NT2/D1 (cell line): Measurements from ENCODE around the gene VSNL1.

Experiments used
- DNase-seq: peaks from one replicate; pipeline ENCODE4 v3.0.0-alpha.2; 2011; ENCODE audit warnings: low read depth, low spot score
- H3K27me3 ChIP-seq: 2 replicates; pipeline ENCODE4 v1.6.0; 2011; ENCODE audit warnings: mild to moderate bottlenecking; ENCODE audit not compliant: insufficient read length, insufficient read depth
- H3K36me3 ChIP-seq: 2 replicates; pipeline ENCODE4 v1.6.1; 2011; ENCODE audit warnings: mild to moderate bottlenecking, low read length, mixed read lengths; ENCODE audit not compliant: insufficient read depth, insufficient read length
- H3K4me1 ChIP-seq: 2 replicates; pipeline ENCODE4 v1.5.1; 2011; ENCODE audit not compliant: insufficient read depth, insufficient read length
- H3K4me3 ChIP-seq: 2 replicates; pipeline ENCODE4 v1.5.1; 2011; ENCODE audit warnings: low read depth; ENCODE audit not compliant: insufficient read length
- H3K9ac ChIP-seq: 2 replicates; pipeline ENCODE4 v1.6.0; 2011; ENCODE audit warnings: low read depth; ENCODE audit not compliant: insufficient read length
- H3K9me3 ChIP-seq: 2 replicates; pipeline ENCODE4 v1.5.1; 2011; ENCODE audit warnings: mild to moderate bottlenecking, low read length; ENCODE audit not compliant: insufficient read depth
- SUZ12 ChIP-seq: IDR thresholded peaks from 2 replicates; pipeline ENCODE4 v1.6.1; 2011; ENCODE audit not compliant: insufficient read length, insufficient read depth; ENCODE audit errors: extremely low read depth
- YY1 ChIP-seq: IDR thresholded peaks from 2 replicates; pipeline ENCODE4 v1.6.1; 2011; ENCODE audit not compliant: insufficient read length, insufficient read depth
- ZNF274 ChIP-seq: IDR thresholded peaks from 2 replicates; pipeline ENCODE4 v1.6.1; 2011; ENCODE audit warnings: mild to moderate bottlenecking, low read depth, low read length

Gene VSNL1

GRCh38 chr2:17536416-17536815 lies 4.1 kb upstream of the VSNL1 start:
- H3K27me3 ChIP-seq, result peaks cover 30% of the 10 kb centered on the region
- H3K9ac ChIP-seq, result no peak overlapping the region
- no peak overlapping the region for H3K4me3 ChIP-seq
- H3K36me3 ChIP-seq, result no peaks in the 10 kb centered on the region
- TF ChIP-seq YY1, result no peak
- TF ChIP-seq SUZ12, result no peak
- TF ChIP-seq ZNF274, result no peak
- DNase-seq, result no peak
- H3K4me1 ChIP-seq, result no peaks in the 10 kb centered on the region
- no peaks in the 10 kb centered on the region for H3K9me3 ChIP-seq

- Histone ChIP-seq H3K4me1 (peaks cover 1% of the 10 kb centered on the region), H3K36me3 (no peaks in the 10 kb centered on the region), H3K9ac (peak overlapping the region; percentile 29), H3K27me3 (peaks cover 46% of the 10 kb centered on the region), H3K9me3 (no peaks in the 10 kb centered on the region), H3K4me3 (peak overlapping the region; percentile 41)
- no peak for TF ChIP-seq YY1
- TF ChIP-seq SUZ12, result no peak
- TF ChIP-seq ZNF274, result no peak
- DNase-seq, result no peak
These were observed 2.3 kb upstream of the VSNL1 start for GRCh38 chr2:17538022-17538843.

GRCh38 chr2:17538844-17539554 lies 1.5 kb upstream of the VSNL1 start:
- H3K9ac ChIP-seq, result peak overlapping the region; percentile 66
- DNase-seq, result no peak

GRCh38 chr2:17539611-17540092 lies 844 bp upstream of the VSNL1 start:
- DNase-seq, result no peak
- Histone ChIP-seq H3K27me3 (peaks cover 46% of the 10 kb centered on the region), H3K4me3 (peak overlapping the region; percentile 48), H3K4me1 (peaks cover 2% of the 10 kb centered on the region), H3K36me3 (no peaks in the 10 kb centered on the region), H3K9me3 (no peaks in the 10 kb centered on the region), H3K9ac (peak overlapping the region; percentile 70)
- TF ChIP-seq SUZ12 (no peak), ZNF274 (no peak), YY1 (no peak)

More at GRCh38 chr2:17538844-17539554, 1.5 kb upstream of the VSNL1 start:
- Histone ChIP-seq H3K27me3 (peaks cover 46% of the 10 kb centered on the region), H3K9me3 (no peaks in the 10 kb centered on the region), H3K36me3 (no peaks in the 10 kb centered on the region), H3K4me1 (peaks cover 2% of the 10 kb centered on the region), H3K4me3 (peak overlapping the region; percentile 48)
- TF ChIP-seq YY1, result no peak
- no peak for TF ChIP-seq ZNF274
- no peak for TF ChIP-seq SUZ12

- H3K36me3 ChIP-seq, result no peaks in the 10 kb centered on the region
- DNase-seq, result no peak
- TF ChIP-seq SUZ12, result no peak
- H3K9ac ChIP-seq, result peak overlapping the region; percentile 51
- H3K27me3 ChIP-seq, result peaks cover 46% of the 10 kb centered on the region
- no peaks in the 10 kb centered on the region for H3K9me3 ChIP-seq
- H3K4me3 ChIP-seq, result peak overlapping the region; percentile 26
- H3K4me1 ChIP-seq, result peaks cover 2% of the 10 kb centered on the region
These were observed 476 bp downstream of the VSNL1 start for GRCh38 chr2:17540813-17541530.

- H3K4me3 ChIP-seq, result peak overlapping the region; percentile 26
- no peaks in the 10 kb centered on the region for H3K9me3 ChIP-seq
- DNase-seq, result no peak
These were observed 1.0 kb downstream of the VSNL1 start for GRCh38 chr2:17541531-17541950.

GRCh38 chr2:17542471-17542870 lies 2.0 kb downstream of the VSNL1 start:
- Histone ChIP-seq H3K4me3 (no peak overlapping the region), H3K27me3 (peaks cover 36% of the 10 kb centered on the region), H3K4me1 (peaks cover 2% of the 10 kb centered on the region), H3K36me3 (no peaks in the 10 kb centered on the region), H3K9ac (no peak overlapping the region), H3K9me3 (no peaks in the 10 kb centered on the region)
- no peak for TF ChIP-seq YY1
- TF ChIP-seq ZNF274, result no peak
- TF ChIP-seq SUZ12, result no peak
- DNase-seq, result no peak

More at GRCh38 chr2:17541531-17541950, 1.0 kb downstream of the VSNL1 start:
- H3K36me3 ChIP-seq, result no peaks in the 10 kb centered on the region
- peaks cover 44% of the 10 kb centered on the region for H3K27me3 ChIP-seq
- no peak overlapping the region for H3K9ac ChIP-seq
- H3K4me1 ChIP-seq, result peaks cover 2% of the 10 kb centered on the region
- no peak for TF ChIP-seq YY1
- no peak for TF ChIP-seq SUZ12
- TF ChIP-seq ZNF274, result no peak
